Cardiac atrium fibroblast (primary cell): ENCODE measurements around the gene HRH4. TPM values are rescaled to one million over a fixed set of nuclear protein-coding genes. Genes with fewer than 3 reads are reported as not detected.

Source experiments
- total RNA-seq: library from RNA; depleted of rRNA; stranded (reverse); fragments of >200 nt; gene quantifications from 2 replicates; pipeline ENCODE4 v1.2.3, GENCODE V29; 2015

HRH4 gene
- total RNA-seq, result not detected in 2 replicates

GRCh38 chr18:24460388-24460787 lies at the start of gene HRH4:
HRH4 (plus strand) TSS chr18:24460637; CDS start chr18:24460729, 92 bp downstream.

GRCh38 chr18:24426398-24427294 lies 33.8 kb upstream of the HRH4 start, which contains the start of gene IMPACT:
IMPACT (plus strand) TSS chr18:24426670; CDS start chr18:24426757, 87 bp downstream.

Other genes starting within 250 kb of the HRH4 start
- gene OSBPL1A, start 62.8 kb upstream of the HRH4 start, total RNA-seq, result 22.2 and 34.5 TPM in 2 replicates
- gene IMPACT, start 34.0 kb upstream of the HRH4 start, total RNA-seq, result 25.1 and 33.0 TPM in 2 replicates